IMR-90 (cell line): ENCODE results near the gene ELMO1. TPM values are rescaled to one million over a fixed set of nuclear protein-coding genes. Genes with fewer than 3 reads are reported as not detected.

Experiments used
- ATAC-seq: fragments of 200-7000 bp; cut with Tn5 transposase; 2 replicates; pipeline ENCODE4 v1.9.1; 2020; ENCODE audit warnings: low read depth, mild to moderate bottlenecking, moderate library complexity
- BruUV-seq: library from RNA; stranded (reverse); fragments of 400-500 nt; replicated peaks from 2 replicates; lab custom pipeline; 2021; lab: Mats Ljungman, UMichigan
- CTCF ChIA-PET: fragments of 300-600 bp; formaldehyde crosslinking; extraction: SDS; loops from one replicate; lab custom pipeline; 2021; ENCODE audit warnings: antibody characterized with exemption; lab: Yijun Ruan, JAX
- POLR2A ChIA-PET: fragments of 300-600 bp; sonication (Branson Sonifier 250); formaldehyde crosslinking; loops from one replicate; lab custom pipeline; 2022; ENCODE audit warnings: antibody characterized with exemption; ENCODE audit not compliant: unreplicated experiment; lab: Charles Lee
- DNase-seq: peaks from one replicate; pipeline ENCODE4 v3.0.0; 2013
- H2AFZ ChIP-seq: replicated peaks from 2 replicates; pipeline ENCODE3; 2013; ENCODE audit warnings: low read length, mild to moderate bottlenecking; ENCODE audit not compliant: poor library complexity
- H2AK5ac ChIP-seq: 2 replicates; pipeline ENCODE4 v1.6.1; 2013; ENCODE audit warnings: low read depth, low read length, inconsistent platforms
- H2AK9ac ChIP-seq: replicated peaks from 2 replicates; pipeline ENCODE3; 2013; ENCODE audit warnings: mild to moderate bottlenecking, low read depth, low read length, moderate library complexity; ENCODE audit not compliant: poor library complexity
- H2BK120ac ChIP-seq: 2 replicates; pipeline ENCODE4 v1.6.1; 2013; ENCODE audit warnings: low read depth, low read length, inconsistent platforms
- H2BK15ac ChIP-seq: 3 replicates; pipeline ENCODE4 v1.6.1; 2013; ENCODE audit warnings: low read depth, low read length, inconsistent platforms
- H2BK20ac ChIP-seq: 2 replicates; pipeline ENCODE4 v1.6.1; 2013; ENCODE audit warnings: low read depth, mild to moderate bottlenecking, inconsistent platforms, low read length, moderate library complexity
- H2BK5ac ChIP-seq: 2 replicates; pipeline ENCODE4 v1.6.1; 2013; ENCODE audit warnings: mild to moderate bottlenecking, low read depth, low read length, inconsistent platforms; ENCODE audit not compliant: poor library complexity, severe bottlenecking
- H3K14ac ChIP-seq: replicated peaks from 2 replicates; pipeline ENCODE4 v1.6.1; 2013; ENCODE audit warnings: low read depth, low read length, inconsistent platforms
- H3K18ac ChIP-seq: 2 replicates; pipeline ENCODE4 v1.6.1; 2013; ENCODE audit warnings: low read depth, low read length, control low read depth
- H3K23ac ChIP-seq: 2 replicates; pipeline ENCODE4 v1.6.1; 2013; ENCODE audit warnings: low read depth, low read length, inconsistent platforms
- H3K27ac ChIP-seq: 2 replicates; pipeline ENCODE4 v1.5.1; 2013; ENCODE audit warnings: mild to moderate bottlenecking, control low read depth, low read length; ENCODE audit not compliant: insufficient read depth
- H3K27me3 ChIP-seq: 2 replicates; pipeline ENCODE4 v1.6.1; 2013; ENCODE audit warnings: low read length; ENCODE audit not compliant: control insufficient read depth, insufficient read depth
- H3K36me3 ChIP-seq: 2 replicates; pipeline ENCODE4 v1.6.1; 2013; ENCODE audit warnings: low read length, mixed read lengths; ENCODE audit not compliant: control insufficient read depth, insufficient read depth
- H3K4ac ChIP-seq: 2 replicates; pipeline ENCODE4 v1.6.1; 2013; ENCODE audit warnings: low read depth, low read length, inconsistent platforms
- H3K4me1 ChIP-seq: 2 replicates; pipeline ENCODE4 v1.6.1; 2013; ENCODE audit warnings: low read length, mixed read lengths; ENCODE audit not compliant: control insufficient read depth, insufficient read depth
- H3K4me2 ChIP-seq: 2 replicates; pipeline ENCODE4 v1.6.1; 2013; ENCODE audit warnings: low read depth, mild to moderate bottlenecking, control low read depth, low read length, moderate library complexity
- H3K4me3 ChIP-seq: 2 replicates; pipeline ENCODE4 v1.5.1; 2013; ENCODE audit warnings: low read depth, mild to moderate bottlenecking, control low read depth, low read length, moderate library complexity; ENCODE audit not compliant: insufficient read depth
- H3K56ac ChIP-seq: 2 replicates; pipeline ENCODE4 v1.6.1; 2013; ENCODE audit warnings: low read length, inconsistent platforms; ENCODE audit not compliant: insufficient read depth; ENCODE audit errors: extremely low read depth
- H3K79me1 ChIP-seq, 2 experiments: 2 replicates each; pipeline ENCODE4 v1.6.1; 2013; ENCODE audit warnings: low read length in 2 of 2, inconsistent platforms in 1 of 2, low read depth in 1 of 2
- H3K9ac ChIP-seq: 2 replicates; pipeline ENCODE4 v1.6.1; 2013; ENCODE audit warnings: low read depth, low read length, control low read depth
- H3K9me1 ChIP-seq: 2 replicates; pipeline ENCODE4 v1.6.1; 2013; ENCODE audit warnings: low read length, inconsistent platforms; ENCODE audit not compliant: insufficient read depth
- H3K9me3 ChIP-seq: 2 replicates; pipeline ENCODE4 v1.6.1; 2013; ENCODE audit warnings: low read length; ENCODE audit not compliant: control insufficient read depth, insufficient read depth
- H4K20me1 ChIP-seq: 2 replicates; pipeline ENCODE4 v1.6.1; 2013; ENCODE audit warnings: low read length, inconsistent platforms; ENCODE audit not compliant: insufficient read depth
- H4K5ac ChIP-seq: 2 replicates; pipeline ENCODE4 v1.6.1; 2013; ENCODE audit warnings: mild to moderate bottlenecking, low read depth, low read length, control low read depth
- H4K8ac ChIP-seq, 2 experiments: 2 replicates each; pipeline ENCODE4 v1.6.1; 2013; ENCODE audit warnings: low read depth in 2 of 2, low read length in 2 of 2, control low read depth in 1 of 2, inconsistent platforms in 1 of 2
- H4K91ac ChIP-seq: 2 replicates; pipeline ENCODE4 v1.6.1; 2013; ENCODE audit warnings: low read depth, low read length, inconsistent platforms; ENCODE audit not compliant: insufficient read depth
- FOS ChIP-seq: fragments of 150-350 bp; IDR thresholded peaks from 2 replicates; pipeline ENCODE4 v1.6.1; 2016; ENCODE audit warnings: low read depth, low read length
- MAZ ChIP-seq: IDR thresholded peaks from 2 replicates; pipeline ENCODE4 v1.6.1; 2012; ENCODE audit warnings: low read depth, mild to moderate bottlenecking, low read length, improper control_type of control experiment, moderate library complexity, borderline replicate concordance
- MXI1 ChIP-seq: IDR thresholded peaks from 2 replicates; pipeline ENCODE4 v1.6.1; 2012; ENCODE audit warnings: low read depth, mild to moderate bottlenecking, low read length, moderate library complexity, borderline replicate concordance
- NFE2L2 ChIP-seq: fragments of 150-350 bp; IDR thresholded peaks from 2 replicates; pipeline ENCODE4 v1.6.1; 2016; ENCODE audit warnings: low read depth, mild to moderate bottlenecking, low read length
- RFX5 ChIP-seq: IDR thresholded peaks from 2 replicates; pipeline ENCODE4 v1.8.0; 2012; ENCODE audit warnings: low read depth, mild to moderate bottlenecking, low read length, moderate library complexity
- WGBS, 2 experiments: methylation state at CpG; one replicate each; pipeline versions ENCODE4 v1.1.5 to v1.1.7; 2013; ENCODE audit warnings: missing lambda C conversion rate in 2 of 2; ENCODE audit not compliant: insufficient read length in 1 of 2; ENCODE audit errors: extremely low coverage in 2 of 2; 5-methylcytosine and 5-hydroxymethylcytosine counted together
- dilution Hi-C: fragments of 300-500 bp; cut with HindIII; formaldehyde crosslinking; loops from one replicate; pipeline ENCODE4 v1.14.3; 2018; ENCODE audit warnings: low sequenced_read_pairs; ENCODE audit not compliant: unreplicated experiment
- in situ Hi-C: fragments of 300-500 bp; cut with MboI; formaldehyde crosslinking; loops from 3 replicates; pipeline ENCODE4 v1.14.3; 2019; ENCODE audit warnings: low sequenced_read_pairs, inconsistent platforms, mixed read lengths
- intact Hi-C: fragments of 100-400 bp; cut with micrococcal nuclease; formaldehyde crosslinking; loops from 2 replicates; pipeline ENCODE4 v1.10.0; 2022
- polyA plus RNA-seq, 3 experiments: library from polyadenylated mRNA; depleted of rRNA; stranded (reverse); fragments of >200 nt; gene quantifications; 2 replicates each; pipeline ENCODE4 v1.2.3, GENCODE V29; 2012; ENCODE audit warnings: low replicate concordance in 1 of 3
- total RNA-seq: library from RNA; depleted of rRNA; stranded (reverse); fragments of >200 nt; gene quantifications from 2 replicates; pipeline ENCODE4 v1.2.3, GENCODE V29; 2012
- TF ChIP-seq, protein P1 (sequence below): conservative IDR thresholded peaks from 2 replicates; pipeline ENCODE4 v1.5.1; 2012; ENCODE audit warnings: mild to moderate bottlenecking, low read depth, low read length, improper control_type of control experiment
- TF ChIP-seq, protein P2 (sequence below): fragments of 150-350 bp; IDR thresholded peaks from 2 replicates; pipeline ENCODE4 v1.6.1; 2016; ENCODE audit warnings: low read depth, mild to moderate bottlenecking, low read length, moderate library complexity, borderline replicate concordance

ELMO1 gene
- total and polyA plus RNA-seq, 2 of the 4 experiments (the other 2 are of a cell fraction): 0.03 TPM; not detected in 1

DNA sequence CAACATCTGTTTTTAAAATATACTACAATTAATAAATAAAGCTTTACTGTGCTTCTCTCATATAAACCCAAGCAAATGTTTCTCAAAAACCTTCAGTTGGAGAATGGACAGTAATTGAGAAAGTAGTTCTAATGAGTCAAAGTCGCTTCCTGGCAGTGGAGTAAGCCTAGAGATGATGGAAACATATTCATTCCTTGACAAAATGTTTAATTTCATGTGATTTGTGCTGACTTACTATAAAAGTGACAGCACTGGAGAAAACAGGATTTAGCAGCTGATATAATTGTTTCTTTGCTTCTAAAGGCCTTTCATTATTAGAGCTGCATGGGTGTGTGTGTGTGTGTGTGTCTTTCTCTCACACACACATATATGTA lies 9.0 kb downstream of the ELMO1 start:
- no peak overlapping the region for H2BK120ac ChIP-seq
- H4K20me1 ChIP-seq: no peaks in the 10 kb centered on the region
- no peak overlapping the region for H4K5ac ChIP-seq
- intact Hi-C loops: loop anchor here (10.0 kb wide), 1 partner anchor 55 kb away; no protein-coding TSS in a partner anchor
- no peak overlapping the region for H3K27ac ChIP-seq
- WGBS, 2 experiments: no CpG with 5 or more reads among the region's 1 CpG
- H3K9me3 ChIP-seq: no peaks in the 10 kb centered on the region; the same call in 1 of the 2 replicates
- DNase-seq (no peak), ATAC-seq (no peak)
- H3K79me1 ChIP-seq: no peaks in the 10 kb centered on the region
- H2BK20ac ChIP-seq: no peak overlapping the region
- in situ Hi-C loops: no loop called here
- H3K56ac ChIP-seq: no peak overlapping the region
- no peak overlapping the region for H3K4me2 ChIP-seq
- H3K14ac ChIP-seq: no peak overlapping the region
- CTCF ChIA-PET: no interaction called here
- H3K36me3 ChIP-seq: no peaks in the 10 kb centered on the region
- TF ChIP-seq NFE2L2: no peak
- TF ChIP-seq, protein P1, sequence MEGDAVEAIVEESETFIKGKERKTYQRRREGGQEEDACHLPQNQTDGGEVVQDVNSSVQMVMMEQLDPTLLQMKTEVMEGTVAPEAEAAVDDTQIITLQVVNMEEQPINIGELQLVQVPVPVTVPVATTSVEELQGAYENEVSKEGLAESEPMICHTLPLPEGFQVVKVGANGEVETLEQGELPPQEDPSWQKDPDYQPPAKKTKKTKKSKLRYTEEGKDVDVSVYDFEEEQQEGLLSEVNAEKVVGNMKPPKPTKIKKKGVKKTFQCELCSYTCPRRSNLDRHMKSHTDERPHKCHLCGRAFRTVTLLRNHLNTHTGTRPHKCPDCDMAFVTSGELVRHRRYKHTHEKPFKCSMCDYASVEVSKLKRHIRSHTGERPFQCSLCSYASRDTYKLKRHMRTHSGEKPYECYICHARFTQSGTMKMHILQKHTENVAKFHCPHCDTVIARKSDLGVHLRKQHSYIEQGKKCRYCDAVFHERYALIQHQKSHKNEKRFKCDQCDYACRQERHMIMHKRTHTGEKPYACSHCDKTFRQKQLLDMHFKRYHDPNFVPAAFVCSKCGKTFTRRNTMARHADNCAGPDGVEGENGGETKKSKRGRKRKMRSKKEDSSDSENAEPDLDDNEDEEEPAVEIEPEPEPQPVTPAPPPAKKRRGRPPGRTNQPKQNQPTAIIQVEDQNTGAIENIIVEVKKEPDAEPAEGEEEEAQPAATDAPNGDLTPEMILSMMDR: no peak
- TF ChIP-seq MAZ: no peak
- no peak for TF ChIP-seq FOS
- TF ChIP-seq MXI1: no peak
- TF ChIP-seq, protein P2, sequence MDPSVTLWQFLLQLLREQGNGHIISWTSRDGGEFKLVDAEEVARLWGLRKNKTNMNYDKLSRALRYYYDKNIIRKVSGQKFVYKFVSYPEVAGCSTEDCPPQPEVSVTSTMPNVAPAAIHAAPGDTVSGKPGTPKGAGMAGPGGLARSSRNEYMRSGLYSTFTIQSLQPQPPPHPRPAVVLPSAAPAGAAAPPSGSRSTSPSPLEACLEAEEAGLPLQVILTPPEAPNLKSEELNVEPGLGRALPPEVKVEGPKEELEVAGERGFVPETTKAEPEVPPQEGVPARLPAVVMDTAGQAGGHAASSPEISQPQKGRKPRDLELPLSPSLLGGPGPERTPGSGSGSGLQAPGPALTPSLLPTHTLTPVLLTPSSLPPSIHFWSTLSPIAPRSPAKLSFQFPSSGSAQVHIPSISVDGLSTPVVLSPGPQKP: no peak
- TF ChIP-seq RFX5: no peak
- no peaks in the 10 kb centered on the region for H3K9me1 ChIP-seq
- H2BK15ac ChIP-seq: no peak overlapping the region
- H3K18ac ChIP-seq: no peak overlapping the region
- no peak overlapping the region for H4K91ac ChIP-seq
- H3K23ac ChIP-seq: no peak overlapping the region
- POLR2A ChIA-PET: no interaction called here
- no peak overlapping the region for H3K4ac ChIP-seq
- dilution Hi-C loops: no loop called here
- BruUV-seq: no TSS peak
- no peak overlapping the region for H2BK5ac ChIP-seq
- no peak overlapping the region for H4K8ac ChIP-seq
- H3K4me1 ChIP-seq: no peaks in the 10 kb centered on the region
- no peak overlapping the region for H3K4me3 ChIP-seq
- no peak overlapping the region for H2AK9ac ChIP-seq
- no peak overlapping the region for H2AFZ ChIP-seq
- no peak overlapping the region for H3K9ac ChIP-seq
- no peak overlapping the region for H2AK5ac ChIP-seq
- no peaks in the 10 kb centered on the region for H3K27me3 ChIP-seq
